Ovary (tissue), 9 donors: Measurements from ENCODE around the gene TMEM212. TPM values are rescaled to one million over a fixed set of nuclear protein-coding genes. Genes with fewer than 3 reads are reported as not detected.

Experiments used
- DNase-seq, 5 donors: peaks; one replicate each; pipeline ENCODE4 v3.0.0-alpha.2; 2019 to 2020
- H3K27ac ChIP-seq, 2 donors: fragments of 200-600 bp; one replicate each; pipeline versions ENCODE4 v1.5.1 to v1.8.0; 2019 to 2022
- H3K27me3 ChIP-seq: fragments of 200-600 bp; one replicate; pipeline ENCODE4 v1.8.0; 2022
- H3K36me3 ChIP-seq: fragments of 200-600 bp; sonication (generic); one replicate; pipeline ENCODE4 v1.5.1; 2019
- H3K4me1 ChIP-seq: one replicate; pipeline ENCODE4 v1.8.1; 2013; ENCODE audit warnings: mild to moderate bottlenecking, moderate library complexity; ENCODE audit not compliant: insufficient read depth
- H3K4me3 ChIP-seq: fragments of 200-600 bp; sonication (generic); one replicate; pipeline ENCODE4 v1.5.1; 2017
- H3K9me3 ChIP-seq, 2 donors: fragments of 200-600 bp in 1 of 2; sonication (generic) in 1 of 2; one replicate each; pipeline versions ENCODE4 v1.5.1 to v1.8.1; 2013 to 2019; ENCODE audit warnings: mild to moderate bottlenecking in 1 of 2, moderate library complexity in 1 of 2
- CTCF ChIP-seq, 3 donors: fragments of 450-650 bp in 2 of 3; fragments of 200-600 bp in 1 of 3; IDR thresholded peaks; one replicate each; pipeline versions ENCODE4 v1.5.1 to v1.8.0; 2016 to 2022; ENCODE audit warnings: antibody characterized with exemption in 3 of 3, mild to moderate bottlenecking in 1 of 3
- EP300 ChIP-seq: sonication (generic); formaldehyde crosslinking; IDR thresholded peaks from one replicate; pipeline ENCODE4 v1.6.1; 2017; ENCODE audit warnings: antibody characterized with exemption
- POLR2A ChIP-seq: fragments of 450-650 bp; IDR thresholded peaks from one replicate; pipeline ENCODE4 v1.6.1; 2017; ENCODE audit warnings: antibody characterized with exemption, mild to moderate bottlenecking, moderate library complexity
- WGBS, 3 donors: extraction: QIAGEN DNeasy Blood & Tissue Kit in 1 of 3; methylation state at CpG; one replicate each; pipeline versions ENCODE4 v1.1.5 to v1.1.7; 2013 to 2017; 5-methylcytosine and 5-hydroxymethylcytosine counted together
- intact Hi-C, 4 donors: fragments of 100-400 bp; cut with DNase I; formaldehyde crosslinking; loops; one replicate each; pipeline versions ENCODE4 v1.11.0 to v1.15.1; 2022 to 2023
- polyA plus RNA-seq, 2 donors: library from polyadenylated mRNA; stranded (reverse); fragments of 200-250 nt in 1 of 2; fragments of 350-450 nt in 1 of 2; fragmentation: Illumina TruSeq in 1 of 2; extraction: RNeasy Lipid Tissue Mini Kit (QIAGEN cat#74804) in 1 of 2; gene quantifications; one replicate each; pipeline ENCODE4 v1.2.3, GENCODE V29; 2013 to 2014
- total RNA-seq, 7 donors: library from RNA; depleted of rRNA in 2 of 7; stranded (reverse); fragments of >200 nt in 2 of 7; fragmentation: NEBNext Ultra II Directional in 3 of 7; extraction: Animal tissue kit (Norgen Biotek cat#: 25700) in 3 of 7; gene quantifications; one replicate each; pipeline versions ENCODE4 v1.1.0 to v1.2.4, GENCODE V29; 2016 to 2023
- donor health status: DM: no; HTN: no; CAD: no; lungs with moderate emphysema.
- donor health status: DM: no; HTN: no; CAD: no.
- donor health status: Bipolar disorder and iron deficiency.
- donor health status: DM: yes; HTN: yes; CAD: no.
- donor health status: DM: no; HTN: no; CAD: no.
- donor health status: DM: yes; HTN: yes; CAD: no.

The TMEM212 gene
- total and polyA plus RNA-seq, 9 donors, result 0.35 to 5.5 (median 0.93) TPM; not detected in 5

GRCh38 chr3:171888466-171888865, 45.3 kb downstream of the TMEM212 start:
- Histone ChIP-seq H3K4me3 (no peak overlapping the region), H3K4me1 (no peaks in the 10 kb centered on the region), H3K9me3 (no peaks in the 10 kb centered on the region), H3K27me3 (no peaks in the 10 kb centered on the region), H3K27ac (no peak overlapping the region), H3K36me3 (no peaks in the 10 kb centered on the region)
- TF ChIP-seq EP300, result no peak
- TF ChIP-seq CTCF (IDR thresholded peaks at IDR 0.05), result no peak
- TF ChIP-seq POLR2A, result no peak
- intact Hi-C loops, result no loop called here
- WGBS, 3 donors, result 93 to 97% (median 95%) methylated on average over 2 of the region's 2 CpGs
- no peak for DNase-seq

GRCh38 chr3:171890398-171890797, 47.2 kb downstream of the TMEM212 start:
- intact Hi-C loops, result no loop called here
- H3K4me1 ChIP-seq, result no peaks in the 10 kb centered on the region
- no peak for DNase-seq
- no peaks in the 10 kb centered on the region for H3K36me3 ChIP-seq
- WGBS, 3 donors, result 83 to 91% (median 85%) methylated on average over 2 of the region's 2 CpGs
- no peaks in the 10 kb centered on the region for H3K9me3 ChIP-seq
- H3K27me3 ChIP-seq, result no peaks in the 10 kb centered on the region
- H3K27ac ChIP-seq, result no peak overlapping the region
- TF ChIP-seq CTCF (IDR thresholded peaks at IDR 0.05) (no peak), EP300 (no peak), POLR2A (no peak)
- H3K4me3 ChIP-seq, result no peak overlapping the region

- Histone ChIP-seq H3K27me3 (no peaks in the 10 kb centered on the region), H3K4me1 (no peaks in the 10 kb centered on the region), H3K36me3 (no peaks in the 10 kb centered on the region), H3K9me3 (no peaks in the 10 kb centered on the region), H3K27ac (no peak overlapping the region), H3K4me3 (no peak overlapping the region)
- DNase-seq, result no peak
- TF ChIP-seq EP300, result no peak
- no peak for TF ChIP-seq POLR2A
- no peak for TF ChIP-seq CTCF (IDR thresholded peaks at IDR 0.05)
- intact Hi-C loops, result no loop called here
These were observed 49.3 kb downstream of the TMEM212 start for GRCh38 chr3:171892457-171892856.

- no peak for DNase-seq
- Histone ChIP-seq H3K36me3 (no peaks in the 10 kb centered on the region), H3K9me3 (no peaks in the 10 kb centered on the region), H3K4me3 (no peak overlapping the region), H3K4me1 (no peaks in the 10 kb centered on the region), H3K27me3 (no peaks in the 10 kb centered on the region), H3K27ac (no peak overlapping the region)
- TF ChIP-seq POLR2A, result no peak
- TF ChIP-seq CTCF (IDR thresholded peaks at IDR 0.05), result no peak
- TF ChIP-seq EP300, result no peak
- intact Hi-C loops, result no loop called here
These were observed 52.1 kb downstream of the TMEM212 start for GRCh38 chr3:171895291-171895690.

- DNase-seq, result no peak
- intact Hi-C loops, result no loop called here
- Histone ChIP-seq H3K9me3 (no peaks in the 10 kb centered on the region), H3K36me3 (no peaks in the 10 kb centered on the region), H3K27ac (no peak overlapping the region), H3K27me3 (no peaks in the 10 kb centered on the region), H3K4me3 (no peak overlapping the region), H3K4me1 (no peaks in the 10 kb centered on the region)
- WGBS, 3 donors, result 63 to 74% (median 70%) methylated on average over 5 of the region's 5 CpGs
- TF ChIP-seq POLR2A, result no peak
These were observed 52.8 kb downstream of the TMEM212 start for GRCh38 chr3:171895900-171896299.
